ENCODE measurements around the gene TCEANC.
"Not testable (repeated sequence)": the region's sequence is repeated elsewhere in the genome, so short reads cannot be mapped to it uniquely, and the experiment has no call there.

The TCEANC gene

DNA sequence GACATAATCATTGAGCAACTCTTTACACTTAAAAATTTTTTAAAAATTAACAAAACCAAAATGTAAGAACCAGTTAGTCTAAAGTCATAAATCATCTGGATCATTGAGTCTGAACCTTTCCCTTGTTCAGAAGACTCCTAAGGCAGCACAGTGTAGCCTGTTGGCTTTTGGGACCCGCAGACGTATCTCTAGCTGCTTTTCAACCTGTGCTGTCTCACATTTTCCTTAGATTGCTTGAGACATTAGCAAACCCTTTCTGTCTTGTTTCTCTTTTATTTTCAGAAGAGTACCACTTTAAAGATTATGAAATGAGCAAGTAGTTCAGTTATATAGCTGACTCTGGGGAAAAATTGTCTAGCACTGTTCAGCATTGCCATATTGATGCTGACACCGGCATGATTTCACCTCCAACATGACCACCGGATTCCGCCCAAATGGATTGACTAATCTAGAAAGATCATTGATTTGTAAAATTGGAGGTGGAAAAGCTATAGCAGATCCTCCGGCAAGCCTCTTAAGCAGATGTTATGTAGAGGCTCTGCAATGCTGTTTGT is 8.9 kb downstream of the TCEANC start:
- no peak for DNase-seq
- Histone ChIP-seq H3K36me3 (peaks cover 2% of the 10 kb centered on the region; the same call in 1 of the 2 replicates), H3K9me3 (ENCODE audit: severe bottlenecking) (no peaks in the 10 kb centered on the region), H3K27ac (no peak overlapping the region), H3K4me3 (ENCODE audit: low read depth, low read length) (no peak overlapping the region), H3K27me3 (ENCODE audit: insufficient read depth, low read depth, severe bottlenecking) (no peaks in the 10 kb centered on the region)
- TF ChIP-seq, protein P1, sequence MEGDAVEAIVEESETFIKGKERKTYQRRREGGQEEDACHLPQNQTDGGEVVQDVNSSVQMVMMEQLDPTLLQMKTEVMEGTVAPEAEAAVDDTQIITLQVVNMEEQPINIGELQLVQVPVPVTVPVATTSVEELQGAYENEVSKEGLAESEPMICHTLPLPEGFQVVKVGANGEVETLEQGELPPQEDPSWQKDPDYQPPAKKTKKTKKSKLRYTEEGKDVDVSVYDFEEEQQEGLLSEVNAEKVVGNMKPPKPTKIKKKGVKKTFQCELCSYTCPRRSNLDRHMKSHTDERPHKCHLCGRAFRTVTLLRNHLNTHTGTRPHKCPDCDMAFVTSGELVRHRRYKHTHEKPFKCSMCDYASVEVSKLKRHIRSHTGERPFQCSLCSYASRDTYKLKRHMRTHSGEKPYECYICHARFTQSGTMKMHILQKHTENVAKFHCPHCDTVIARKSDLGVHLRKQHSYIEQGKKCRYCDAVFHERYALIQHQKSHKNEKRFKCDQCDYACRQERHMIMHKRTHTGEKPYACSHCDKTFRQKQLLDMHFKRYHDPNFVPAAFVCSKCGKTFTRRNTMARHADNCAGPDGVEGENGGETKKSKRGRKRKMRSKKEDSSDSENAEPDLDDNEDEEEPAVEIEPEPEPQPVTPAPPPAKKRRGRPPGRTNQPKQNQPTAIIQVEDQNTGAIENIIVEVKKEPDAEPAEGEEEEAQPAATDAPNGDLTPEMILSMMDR (IDR thresholded peaks at IDR 0.05; ENCODE audit: low read depth, low read length), result no peak

DNA sequence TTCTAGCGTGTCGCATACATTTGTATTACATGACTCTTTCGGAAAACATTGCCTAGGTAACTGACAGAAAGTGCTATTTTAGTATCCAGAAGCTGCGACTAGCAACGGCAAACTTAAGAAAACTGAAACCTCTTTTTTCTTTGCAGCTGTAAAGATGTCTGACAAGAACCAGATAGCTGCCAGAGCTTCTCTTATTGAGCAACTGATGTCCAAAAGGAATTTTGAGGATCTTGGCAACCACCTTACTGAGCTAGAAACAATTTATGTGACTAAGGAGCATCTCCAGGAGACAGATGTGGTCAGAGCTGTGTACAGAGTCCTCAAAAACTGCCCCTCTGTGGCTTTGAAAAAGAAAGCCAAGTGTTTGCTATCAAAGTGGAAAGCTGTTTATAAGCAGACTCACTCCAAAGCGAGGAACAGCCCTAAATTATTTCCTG is 9.4 kb downstream of the TCEANC start:
- TF ChIP-seq, protein P1 (IDR thresholded peaks at IDR 0.05; ENCODE audit: low read depth, low read length), result no peak

DNA sequence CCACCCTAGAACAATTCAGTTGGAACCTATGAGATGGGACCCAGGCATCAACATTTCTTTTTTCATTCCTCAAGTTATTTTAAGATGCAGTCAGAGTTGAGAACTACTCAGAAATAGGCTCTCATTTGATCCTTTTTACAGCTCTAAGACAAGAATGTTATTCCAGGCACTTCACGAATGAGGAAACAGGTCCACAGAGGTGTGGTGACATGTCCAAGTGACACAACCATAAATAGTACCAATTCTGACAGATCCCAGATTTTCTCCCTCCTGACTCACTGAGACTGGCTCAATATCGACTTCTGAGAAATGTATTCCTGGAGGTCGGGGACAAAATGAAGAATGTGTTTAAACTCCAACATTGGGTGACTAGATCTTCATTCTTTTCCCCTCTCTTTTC is 11.1 kb downstream of the TCEANC start:
- H3K27ac ChIP-seq, result no peak overlapping the region

More for the DNA sequence above, 9.4 kb downstream of the TCEANC start:
- Histone ChIP-seq H3K27me3 (ENCODE audit: insufficient read depth, low read depth, severe bottlenecking) (no peaks in the 10 kb centered on the region), H3K9me3 (ENCODE audit: severe bottlenecking) (no peaks in the 10 kb centered on the region), H3K4me3 (ENCODE audit: low read depth, low read length) (no peak overlapping the region), H3K27ac (no peak overlapping the region), H3K36me3 (peaks cover 2% of the 10 kb centered on the region; the same call in 1 of the 2 replicates)
- DNase-seq, result no peak

DNA sequence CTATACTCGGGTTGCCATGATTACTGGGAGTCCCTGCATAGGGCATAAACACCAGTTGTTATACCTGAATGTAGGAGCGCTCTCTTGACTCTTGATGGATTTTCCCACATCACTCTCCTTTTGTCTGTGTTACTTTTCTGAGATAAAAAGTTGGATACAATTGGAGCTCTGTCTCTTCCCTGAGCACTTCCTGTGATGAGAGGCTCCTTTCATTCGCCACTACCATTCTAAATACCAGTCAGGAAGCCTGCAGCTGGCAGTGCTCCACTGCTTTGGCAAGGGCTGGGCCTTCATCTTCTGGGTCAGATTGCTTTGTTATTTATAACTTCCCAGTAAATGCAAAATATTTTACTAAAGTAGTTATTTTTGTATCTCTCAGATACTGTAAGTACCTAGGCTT is 13.9 kb downstream of the TCEANC start:
- no peak overlapping the region for H3K27ac ChIP-seq

More for the DNA sequence above, 11.1 kb downstream of the TCEANC start:
- Histone ChIP-seq H3K9me3 (ENCODE audit: severe bottlenecking) (no peaks in the 10 kb centered on the region), H3K36me3 (peaks cover 2% of the 10 kb centered on the region; the same call in 1 of the 2 replicates), H3K27me3 (ENCODE audit: insufficient read depth, low read depth, severe bottlenecking) (no peaks in the 10 kb centered on the region), H3K4me3 (ENCODE audit: low read depth, low read length) (no peak overlapping the region)
- TF ChIP-seq, protein P1 (IDR thresholded peaks at IDR 0.05; ENCODE audit: low read depth, low read length), result no peak
- no peak for DNase-seq

DNA sequence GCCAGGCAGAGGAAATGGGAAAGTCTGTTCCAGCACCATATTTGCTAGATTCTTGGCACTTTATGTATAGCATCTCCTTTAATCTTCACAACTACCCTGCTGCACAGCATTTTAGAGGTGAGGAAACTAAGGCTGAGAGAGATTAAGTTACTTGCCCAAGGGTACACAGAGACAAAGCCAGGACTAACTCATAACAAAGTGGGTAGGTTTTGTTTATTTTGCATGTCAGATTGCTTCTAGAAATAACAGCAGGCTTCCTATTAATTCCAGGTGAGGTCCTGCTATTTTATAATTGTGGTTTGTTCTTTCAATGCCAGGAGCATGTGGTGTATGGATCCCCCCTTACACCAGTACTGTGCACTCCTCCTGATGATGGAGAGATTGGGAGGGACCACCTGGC is 15.0 kb downstream of the TCEANC start:
- TF ChIP-seq, protein P1 (IDR thresholded peaks at IDR 0.05; ENCODE audit: low read depth, low read length), result no peak
- H3K36me3 ChIP-seq, result peaks cover 2% of the 10 kb centered on the region; the same call in 1 of the 2 replicates
- H3K27ac ChIP-seq, result no peak overlapping the region
- DNase-seq, result no peak
- H3K9me3 ChIP-seq (ENCODE audit: severe bottlenecking), result no peaks in the 10 kb centered on the region
- H3K4me3 ChIP-seq (ENCODE audit: low read depth, low read length), result no peak overlapping the region
- no peaks in the 10 kb centered on the region for H3K27me3 ChIP-seq (ENCODE audit: insufficient read depth, low read depth, severe bottlenecking)

More for the DNA sequence above, 13.9 kb downstream of the TCEANC start:
- no peak overlapping the region for H3K4me3 ChIP-seq (ENCODE audit: low read depth, low read length)
- H3K27me3 ChIP-seq (ENCODE audit: insufficient read depth, low read depth, severe bottlenecking), result no peaks in the 10 kb centered on the region
- H3K36me3 ChIP-seq, result peaks cover 2% of the 10 kb centered on the region; the same call in 1 of the 2 replicates
- no peak for DNase-seq
- no peaks in the 10 kb centered on the region for H3K9me3 ChIP-seq (ENCODE audit: severe bottlenecking)
- TF ChIP-seq, protein P1 (IDR thresholded peaks at IDR 0.05; ENCODE audit: low read depth, low read length), result no peak

DNA sequence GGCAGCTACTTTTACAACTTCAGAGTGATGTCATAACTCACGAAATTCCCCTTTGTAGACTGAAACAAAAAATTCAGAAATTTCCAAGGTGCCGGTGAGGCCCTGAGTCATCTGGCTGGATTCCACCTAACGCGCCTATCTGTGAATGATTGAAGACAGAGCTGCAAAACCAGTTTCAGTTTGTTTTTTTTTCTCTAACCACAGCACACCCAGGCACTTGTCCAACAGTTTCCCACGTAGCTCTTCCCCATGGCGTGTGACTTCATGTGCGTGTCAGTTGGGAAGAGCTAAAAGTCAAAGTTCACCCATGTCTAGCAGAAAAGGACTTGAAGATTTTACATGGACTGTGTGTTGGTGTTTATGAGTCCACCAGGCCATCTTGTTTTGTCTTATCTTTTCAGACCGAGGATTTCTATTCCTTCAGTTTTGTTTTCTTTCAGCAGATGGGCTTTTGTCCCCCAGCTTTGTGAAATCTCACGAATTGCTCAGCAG is 16.4 kb downstream of the TCEANC start:
- Histone ChIP-seq H3K4me3 (ENCODE audit: low read depth, low read length) (no peak overlapping the region), H3K27me3 (ENCODE audit: insufficient read depth, low read depth, severe bottlenecking) (no peaks in the 10 kb centered on the region), H3K36me3 (no peaks in the 10 kb centered on the region), H3K9me3 (ENCODE audit: severe bottlenecking) (no peaks in the 10 kb centered on the region), H3K27ac (no peak overlapping the region)
- no peak for DNase-seq
- TF ChIP-seq, protein P1 (IDR thresholded peaks at IDR 0.05; ENCODE audit: low read depth, low read length), result no peak

DNA sequence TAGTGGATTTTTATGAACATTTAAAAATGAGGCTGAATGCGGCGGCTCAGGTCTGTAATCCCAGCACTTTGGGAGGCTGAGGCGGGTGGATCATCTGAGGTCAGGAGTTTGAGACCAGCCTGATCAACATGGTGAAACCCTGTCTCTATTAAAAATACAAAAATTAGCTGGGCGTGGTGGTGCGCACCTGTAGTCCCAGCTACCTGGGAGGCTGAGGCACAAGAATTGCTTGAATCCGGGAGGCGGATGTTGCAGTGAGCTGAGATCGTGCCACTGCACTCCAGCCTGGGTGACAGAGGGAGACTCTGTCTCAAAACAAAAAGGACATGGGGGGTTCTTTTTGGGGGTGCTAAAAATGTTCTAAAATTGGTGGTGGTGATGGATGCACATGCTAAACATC is 16.8 kb downstream of the TCEANC start:
- not testable (repeated sequence) for DNase-seq, H3K27ac ChIP-seq

More for the DNA sequence above, 16.8 kb downstream of the TCEANC start:
- not testable (repeated sequence) for H3K4me3 ChIP-seq (ENCODE audit: low read depth, low read length); H3K9me3 ChIP-seq (ENCODE audit: severe bottlenecking); H3K36me3 ChIP-seq; H3K27me3 ChIP-seq (ENCODE audit: insufficient read depth, low read depth, severe bottlenecking)

Data from WERI-Rb-1 (cell line).